Uterus (tissue), 4 donors: Measurements from ENCODE around the gene INO80. TPM values are rescaled to one million over a fixed set of nuclear protein-coding genes. Genes with fewer than 3 reads are reported as not detected.

ENCODE experiments used
- DNase-seq, 2 donors: peaks; one replicate each; pipeline ENCODE4 v3.0.0-alpha.2; 2019 to 2020
- H3K27ac ChIP-seq, 2 donors: fragments of 200-600 bp; sonication (generic); 1 replicate in 1 of 2; 2 replicates in 1 of 2; pipeline ENCODE4 v1.5.1; 2016 to 2018
- H3K27me3 ChIP-seq, 2 donors: fragments of 200-600 bp; sonication (generic); one replicate each; pipeline ENCODE4 v1.5.1; 2018 to 2019; ENCODE audit warnings: control low read depth in 1 of 2
- H3K36me3 ChIP-seq, 2 donors: fragments of 200-600 bp; sonication (generic); one replicate each; pipeline ENCODE4 v1.5.1; 2019; ENCODE audit warnings: control low read depth in 1 of 2
- H3K4me1 ChIP-seq, 2 donors: fragments of 200-600 bp; sonication (generic); one replicate each; pipeline ENCODE4 v1.5.1; 2018 to 2019; ENCODE audit warnings: control low read depth in 1 of 2
- H3K4me3 ChIP-seq, 2 donors: fragments of 200-600 bp; sonication (generic); 1 replicate in 1 of 2; 2 replicates in 1 of 2; pipeline ENCODE4 v1.5.1; 2018 to 2019; ENCODE audit warnings: mild to moderate bottlenecking in 1 of 2
- H3K9me3 ChIP-seq, 2 donors: fragments of 200-600 bp; sonication (generic); one replicate each; pipeline ENCODE4 v1.5.1; 2019; ENCODE audit warnings: control low read depth in 1 of 2
- POLR2A ChIP-seq, 2 donors: fragments of 450-650 bp; IDR thresholded peaks; one replicate each; pipeline ENCODE4 v1.6.1; 2016; ENCODE audit warnings: antibody characterized with exemption in 2 of 2, mild to moderate bottlenecking in 1 of 2, moderate library complexity in 1 of 2
- intact Hi-C: fragments of 100-400 bp; cut with DNase I; formaldehyde crosslinking; loops from one replicate; pipeline ENCODE4 v1.15.1; 2023; ENCODE audit warnings: low total_unique reads
- total RNA-seq, 4 donors: library from RNA; depleted of rRNA in 3 of 4; stranded (reverse); fragments of >200 nt in 3 of 4; gene quantifications; one replicate each; pipeline versions ENCODE4 v1.1.0 to v1.2.4, GENCODE V29; 2014 to 2023
- TF ChIP-seq, protein P1 (sequence below), 4 experiments: fragments of 200-600 bp in 2 of 4; fragments of 450-650 bp in 2 of 4; sonication (generic) in 2 of 4; IDR thresholded peaks; one replicate each; pipeline ENCODE4 v1.5.1; 2016 to 2019; ENCODE audit warnings: antibody characterized with exemption in 4 of 4, mild to moderate bottlenecking in 2 of 4, moderate library complexity in 1 of 4
- donor health status: DM: yes; HTN: yes; CAD: no.

The INO80 gene
- total RNA-seq, 4 donors from 2014 or later: 28.7 to 33.3 (median 30.2) TPM

DNA sequence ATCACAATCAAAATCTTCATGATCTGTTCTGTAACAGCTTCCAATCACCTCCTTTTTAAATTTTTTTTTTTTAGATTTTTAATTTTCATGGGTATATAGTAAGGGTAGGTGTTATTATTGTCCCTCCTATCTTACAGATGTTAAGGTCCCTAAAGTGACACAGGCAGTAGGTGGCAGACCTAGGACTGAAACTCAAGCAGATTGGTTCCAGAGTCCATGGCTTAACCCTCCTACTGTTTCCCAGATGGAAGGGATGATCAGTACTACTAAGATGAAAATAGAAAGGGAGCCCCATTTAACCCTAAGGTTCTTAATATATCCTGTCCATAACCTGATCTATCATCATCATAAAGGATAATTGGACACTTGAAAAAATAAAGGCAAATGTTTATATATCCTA lies 105.7 kb downstream of the INO80 start:
- H3K4me3 ChIP-seq: no peak overlapping the region
- no peak for DNase-seq

DNA sequence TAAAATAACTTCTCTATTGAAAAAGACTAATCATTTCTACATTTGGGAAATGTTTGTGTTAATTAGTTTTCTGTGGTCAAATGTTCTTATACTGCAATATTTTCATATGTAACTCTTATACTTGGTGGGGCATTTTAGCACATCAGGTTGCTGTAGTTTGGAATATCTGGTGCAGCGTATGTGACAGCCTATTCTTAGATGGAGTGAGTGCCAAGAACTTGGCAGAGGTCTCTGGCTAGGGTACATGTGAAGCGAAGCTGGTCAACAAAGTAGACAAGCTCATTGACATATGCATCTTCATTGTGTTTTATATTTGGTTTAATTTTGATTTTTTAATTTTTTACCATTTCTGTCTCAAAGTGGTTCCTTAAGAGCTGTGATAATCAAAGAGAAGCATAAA lies 109.6 kb downstream of the INO80 start:
- no peak for TF ChIP-seq POLR2A (IDR thresholded peaks at IDR 0.05)
- TF ChIP-seq, protein P1, sequence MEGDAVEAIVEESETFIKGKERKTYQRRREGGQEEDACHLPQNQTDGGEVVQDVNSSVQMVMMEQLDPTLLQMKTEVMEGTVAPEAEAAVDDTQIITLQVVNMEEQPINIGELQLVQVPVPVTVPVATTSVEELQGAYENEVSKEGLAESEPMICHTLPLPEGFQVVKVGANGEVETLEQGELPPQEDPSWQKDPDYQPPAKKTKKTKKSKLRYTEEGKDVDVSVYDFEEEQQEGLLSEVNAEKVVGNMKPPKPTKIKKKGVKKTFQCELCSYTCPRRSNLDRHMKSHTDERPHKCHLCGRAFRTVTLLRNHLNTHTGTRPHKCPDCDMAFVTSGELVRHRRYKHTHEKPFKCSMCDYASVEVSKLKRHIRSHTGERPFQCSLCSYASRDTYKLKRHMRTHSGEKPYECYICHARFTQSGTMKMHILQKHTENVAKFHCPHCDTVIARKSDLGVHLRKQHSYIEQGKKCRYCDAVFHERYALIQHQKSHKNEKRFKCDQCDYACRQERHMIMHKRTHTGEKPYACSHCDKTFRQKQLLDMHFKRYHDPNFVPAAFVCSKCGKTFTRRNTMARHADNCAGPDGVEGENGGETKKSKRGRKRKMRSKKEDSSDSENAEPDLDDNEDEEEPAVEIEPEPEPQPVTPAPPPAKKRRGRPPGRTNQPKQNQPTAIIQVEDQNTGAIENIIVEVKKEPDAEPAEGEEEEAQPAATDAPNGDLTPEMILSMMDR (IDR thresholded peaks at IDR 0.05): no peak
- Histone ChIP-seq H3K36me3 (no peaks in the 10 kb centered on the region), H3K27me3 (no peaks in the 10 kb centered on the region), H3K4me3 (no peak overlapping the region), H3K4me1 (no peaks in the 10 kb centered on the region), H3K27ac (no peak overlapping the region), H3K9me3 (no peaks in the 10 kb centered on the region)
- no peak for DNase-seq
- intact Hi-C loops: no loop called here

More for the DNA sequence above, 105.7 kb downstream of the INO80 start:
- no peaks in the 10 kb centered on the region for H3K9me3 ChIP-seq
- no peak overlapping the region for H3K27ac ChIP-seq
- no peaks in the 10 kb centered on the region for H3K4me1 ChIP-seq
- H3K27me3 ChIP-seq: no peaks in the 10 kb centered on the region
- H3K36me3 ChIP-seq: no peaks in the 10 kb centered on the region
- TF ChIP-seq POLR2A (IDR thresholded peaks at IDR 0.05): no peak
- TF ChIP-seq, protein P1 (IDR thresholded peaks at IDR 0.05): no peak
- intact Hi-C loops: no loop called here

DNA sequence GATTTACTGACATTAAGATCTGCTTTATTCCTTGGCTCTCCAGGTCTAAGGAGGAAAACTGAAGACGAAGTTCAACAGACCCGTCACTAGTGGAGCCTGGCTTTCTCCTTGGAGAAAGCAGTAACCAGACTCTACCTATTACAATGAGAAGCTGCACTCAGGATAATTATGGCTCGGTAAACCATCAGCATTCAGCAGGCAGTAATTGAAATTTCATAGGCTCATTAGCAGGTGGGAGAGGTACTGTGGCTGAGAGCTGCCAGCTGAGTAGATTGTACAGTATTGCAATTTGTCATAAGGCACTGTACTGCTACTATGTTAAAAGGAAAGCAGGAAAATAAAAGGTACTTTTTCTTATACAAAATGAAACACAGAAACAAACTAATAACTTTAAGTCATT lies 111.6 kb downstream of the INO80 start:
- H3K36me3 ChIP-seq: no peaks in the 10 kb centered on the region
- no peaks in the 10 kb centered on the region for H3K4me1 ChIP-seq
- H3K27ac ChIP-seq: no peak overlapping the region
- no peaks in the 10 kb centered on the region for H3K27me3 ChIP-seq
- H3K9me3 ChIP-seq: no peaks in the 10 kb centered on the region
- TF ChIP-seq, protein P1 (IDR thresholded peaks at IDR 0.05): no peak
- TF ChIP-seq POLR2A (IDR thresholded peaks at IDR 0.05): no peak
- no peak overlapping the region for H3K4me3 ChIP-seq
- DNase-seq: no peak
- intact Hi-C loops: no loop called here

DNA sequence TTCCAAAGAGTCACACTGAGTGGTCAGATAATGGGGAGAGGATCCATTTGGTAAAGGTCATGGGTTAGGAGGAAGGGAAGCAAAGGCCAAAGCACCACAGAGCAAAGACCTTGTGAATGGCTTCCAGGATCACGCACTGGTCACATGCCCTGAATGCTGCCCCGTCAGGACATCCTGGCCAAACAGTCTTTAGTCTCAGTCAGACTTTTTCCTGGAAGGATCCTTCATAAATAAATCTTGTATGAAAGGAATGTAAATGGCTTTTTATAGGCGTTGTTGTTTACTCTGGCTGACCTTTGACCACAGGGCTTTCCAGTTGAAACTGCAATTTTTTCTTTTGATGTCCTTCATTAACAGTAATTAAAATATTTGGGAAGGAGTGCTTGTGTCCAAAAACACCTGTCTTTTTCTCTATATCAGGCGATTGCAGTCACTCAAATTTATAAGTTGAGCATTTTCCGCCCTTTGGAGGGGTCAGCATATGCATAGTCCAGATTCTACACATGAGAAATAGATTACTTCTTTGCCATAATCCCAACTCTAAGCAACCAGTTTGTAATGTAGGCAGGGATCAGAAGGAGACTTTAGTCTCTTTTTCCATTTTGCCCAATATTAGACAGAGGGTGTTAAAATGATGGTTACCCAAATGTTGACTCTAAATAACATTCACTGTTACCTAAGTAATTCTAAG lies 114.4 kb downstream of the INO80 start:
- Histone ChIP-seq H3K36me3 (no peaks in the 10 kb centered on the region), H3K4me3 (no peak overlapping the region), H3K4me1 (no peaks in the 10 kb centered on the region), H3K9me3 (no peaks in the 10 kb centered on the region), H3K27ac (no peak overlapping the region), H3K27me3 (no peaks in the 10 kb centered on the region)
- TF ChIP-seq, protein P1 (IDR thresholded peaks at IDR 0.05): no peak
- TF ChIP-seq POLR2A (IDR thresholded peaks at IDR 0.05): no peak
- intact Hi-C loops: no loop called here
- DNase-seq: no peak

DNA sequence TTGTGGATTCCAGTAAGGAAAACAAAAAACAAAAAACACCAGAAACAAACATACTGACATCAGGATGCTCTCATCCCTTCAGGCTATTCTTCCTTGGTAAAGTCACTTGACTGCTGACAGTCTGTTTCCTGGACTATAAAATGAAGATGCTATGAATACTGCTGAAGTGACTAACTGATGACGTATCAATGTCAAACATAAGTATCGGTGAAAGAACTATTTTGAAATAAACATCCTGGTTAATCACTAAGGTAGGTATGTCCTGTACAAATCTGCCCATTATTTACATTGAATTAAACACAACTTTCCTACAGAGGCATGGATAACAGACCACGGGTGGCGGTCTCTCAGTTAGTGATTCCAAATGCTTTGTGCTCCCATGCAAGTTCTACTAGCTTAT lies 116.9 kb downstream of the INO80 start:
- H3K9me3 ChIP-seq: no peaks in the 10 kb centered on the region
- H3K36me3 ChIP-seq: no peaks in the 10 kb centered on the region
- TF ChIP-seq, protein P1 (IDR thresholded peaks at IDR 0.05): no peak
- TF ChIP-seq POLR2A (IDR thresholded peaks at IDR 0.05): no peak
- no peaks in the 10 kb centered on the region for H3K27me3 ChIP-seq
- intact Hi-C loops: no loop called here
- H3K4me1 ChIP-seq: no peaks in the 10 kb centered on the region
- no peak overlapping the region for H3K4me3 ChIP-seq
- no peak for DNase-seq
- H3K27ac ChIP-seq: no peak overlapping the region
